GM19397 (cell line): Measurements from ENCODE around the gene RIOK3.
"Not testable (repeated sequence)": the region's sequence is repeated elsewhere in the genome, so short reads cannot be mapped to it uniquely, and the experiment has no call there.

Experiments
- ATAC-seq: cut with Tn5 transposase; IDR thresholded peaks from one replicate; pipeline ENCODE4 v1.9.1; 2021; ENCODE audit warnings: mild to moderate bottlenecking, moderate library complexity; ENCODE audit not compliant: unreplicated experiment

The RIOK3 gene

DNA sequence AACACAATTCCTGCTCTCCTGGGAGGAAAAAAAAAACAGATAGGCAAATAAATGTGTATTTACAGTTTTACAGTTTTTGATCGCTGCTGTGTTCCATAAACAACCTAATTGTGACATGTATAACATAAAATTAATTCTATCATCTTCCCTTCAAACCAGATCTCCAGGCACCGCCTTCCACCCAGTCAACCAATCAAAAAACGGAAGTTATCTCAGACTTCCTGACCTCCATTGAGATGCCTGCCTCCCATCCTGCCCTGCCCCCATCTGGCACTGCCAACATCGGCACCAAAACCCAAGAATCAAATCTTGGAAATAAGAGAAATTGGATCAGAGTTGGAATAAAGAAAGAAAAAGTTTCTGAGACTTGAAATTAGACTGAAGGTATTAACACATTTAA, 3.1 kb upstream of the RIOK3 start:
- ATAC-seq, result no peak

GRCh38 chr18:23451011-23451410, 2.1 kb upstream of the RIOK3 start:
- ATAC-seq, result no peak

DNA sequence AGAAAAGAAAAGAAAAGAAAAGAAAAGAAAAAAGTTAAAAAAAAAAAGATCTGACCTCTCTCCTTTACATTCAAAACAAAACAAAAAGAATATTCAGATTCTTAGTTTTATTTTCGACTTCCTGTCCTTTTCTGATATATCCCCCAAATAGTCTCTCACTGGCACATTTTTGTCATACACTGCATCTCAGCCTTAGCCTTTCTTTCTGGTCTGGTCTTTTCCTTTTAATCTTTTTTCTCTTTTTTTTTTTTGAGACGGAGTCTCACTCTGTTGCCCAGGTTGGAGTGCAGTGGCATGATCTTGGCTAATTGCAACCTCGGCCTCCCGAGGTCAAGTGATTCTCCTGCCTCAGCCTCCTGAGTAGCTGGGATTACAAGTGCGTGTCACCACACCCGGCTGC, 1.6 kb upstream of the RIOK3 start:
- ATAC-seq, result no peak

GRCh38 chr18:23452347-23452727, 750 bp upstream of the RIOK3 start:
- no peak for ATAC-seq

GRCh38 chr18:23453680-23454058, 582 bp downstream of the RIOK3 start:
- no peak for ATAC-seq

DNA sequence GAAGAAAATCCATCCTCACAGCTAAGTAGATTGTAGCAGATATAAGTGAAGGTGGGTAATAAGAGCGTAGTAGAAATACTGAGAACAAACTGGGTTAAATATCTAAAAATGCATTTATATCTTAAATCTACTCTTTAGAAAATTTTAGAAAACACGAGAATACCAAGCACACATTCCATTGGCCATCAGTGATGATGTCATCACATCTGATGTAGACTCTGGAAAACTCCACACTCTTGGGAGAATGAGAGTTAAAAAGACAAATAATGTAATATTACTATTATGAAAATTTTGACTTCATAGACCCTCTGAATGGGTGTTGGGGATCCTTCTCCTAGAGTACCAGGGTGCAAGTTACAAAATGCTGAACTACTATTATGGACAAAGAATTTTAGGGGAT, 3.7 kb downstream of the RIOK3 start:
- no peak for ATAC-seq

DNA sequence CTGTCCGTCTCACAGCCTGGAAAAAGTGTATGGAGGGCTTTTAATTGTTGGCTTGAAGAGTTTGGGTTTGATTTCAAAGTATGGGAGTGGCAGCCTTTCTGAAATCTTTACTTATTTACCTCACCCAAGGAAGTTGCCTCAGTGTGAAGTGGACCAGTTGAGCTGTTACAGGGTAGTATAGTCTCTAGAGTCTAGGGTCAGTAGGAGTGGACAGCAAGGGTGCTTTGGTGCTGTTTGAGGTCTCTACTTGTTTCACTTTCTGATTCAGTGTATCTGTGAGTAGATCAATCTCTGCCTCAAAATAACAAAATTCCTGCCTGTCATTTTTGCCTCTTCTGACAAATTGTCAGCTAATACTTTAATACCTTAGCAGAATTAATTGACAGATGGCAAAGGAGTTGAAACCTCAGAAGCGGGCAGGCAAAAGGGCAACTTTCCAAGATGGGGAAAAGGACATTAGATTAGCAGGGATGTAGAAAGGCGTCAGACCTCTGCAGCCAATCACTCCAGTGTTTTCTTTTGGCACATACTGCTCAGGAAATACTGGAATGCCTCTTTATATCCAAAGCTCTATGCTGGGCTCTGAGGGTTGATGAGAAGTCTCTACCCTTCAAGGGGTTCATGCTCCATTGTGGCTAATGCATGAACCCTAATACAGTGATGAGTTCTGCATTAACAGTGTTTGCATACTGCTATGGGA, 5.9 kb downstream of the RIOK3 start:
- ATAC-seq, result no peak

GRCh38 chr18:23459530-23459921, 6.4 kb downstream of the RIOK3 start:
- no peak for ATAC-seq

DNA sequence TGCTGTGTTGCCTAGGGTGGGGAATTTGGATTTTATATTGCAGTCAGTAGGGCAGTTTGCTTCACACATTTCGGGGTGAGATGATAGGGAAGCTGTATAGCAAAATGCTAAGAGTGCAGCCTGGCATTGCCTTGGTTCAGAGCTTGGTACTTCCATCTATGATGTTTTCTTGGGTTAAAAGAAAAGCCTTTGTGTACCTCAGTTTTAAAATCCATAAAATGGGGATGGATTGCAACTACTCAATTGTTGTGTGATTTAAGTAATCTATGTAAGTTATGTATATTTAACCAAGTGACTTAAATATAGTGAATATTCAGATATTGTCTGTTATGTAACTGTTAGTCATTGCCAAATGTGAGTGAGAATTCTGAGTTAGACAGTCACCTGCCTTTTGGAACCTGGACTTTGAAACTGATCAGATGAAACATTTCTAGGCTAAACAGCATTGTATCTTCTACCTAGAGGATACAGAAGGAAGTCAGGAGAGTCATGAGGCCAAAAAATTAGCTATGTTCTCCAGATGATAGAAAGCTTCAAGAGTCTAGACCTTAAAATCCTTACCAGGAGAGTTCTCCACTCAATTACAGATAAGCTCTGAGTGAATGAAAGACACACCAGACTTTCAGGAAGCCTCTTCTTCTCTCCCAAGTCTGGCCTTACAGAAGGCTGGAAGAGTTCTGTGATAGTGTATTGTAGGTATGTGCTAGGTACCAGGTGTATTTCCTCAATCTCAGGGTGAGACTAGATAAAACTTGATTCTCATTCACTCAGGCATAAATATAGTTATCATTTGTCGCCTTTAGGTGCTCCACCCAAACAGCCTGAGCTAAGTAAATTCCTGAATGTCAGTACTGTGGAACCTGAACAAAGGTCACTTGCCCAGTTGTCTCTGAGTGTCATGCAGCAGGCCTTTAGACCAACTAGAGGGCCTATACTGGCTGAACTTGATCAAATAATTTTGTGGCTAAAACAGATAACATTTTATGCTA, 7.5 kb downstream of the RIOK3 start:
- no peak for ATAC-seq

- ATAC-seq, result no peak
Measured at GRCh38 chr18:23462876-23463275, 9.8 kb downstream of the RIOK3 start.

DNA sequence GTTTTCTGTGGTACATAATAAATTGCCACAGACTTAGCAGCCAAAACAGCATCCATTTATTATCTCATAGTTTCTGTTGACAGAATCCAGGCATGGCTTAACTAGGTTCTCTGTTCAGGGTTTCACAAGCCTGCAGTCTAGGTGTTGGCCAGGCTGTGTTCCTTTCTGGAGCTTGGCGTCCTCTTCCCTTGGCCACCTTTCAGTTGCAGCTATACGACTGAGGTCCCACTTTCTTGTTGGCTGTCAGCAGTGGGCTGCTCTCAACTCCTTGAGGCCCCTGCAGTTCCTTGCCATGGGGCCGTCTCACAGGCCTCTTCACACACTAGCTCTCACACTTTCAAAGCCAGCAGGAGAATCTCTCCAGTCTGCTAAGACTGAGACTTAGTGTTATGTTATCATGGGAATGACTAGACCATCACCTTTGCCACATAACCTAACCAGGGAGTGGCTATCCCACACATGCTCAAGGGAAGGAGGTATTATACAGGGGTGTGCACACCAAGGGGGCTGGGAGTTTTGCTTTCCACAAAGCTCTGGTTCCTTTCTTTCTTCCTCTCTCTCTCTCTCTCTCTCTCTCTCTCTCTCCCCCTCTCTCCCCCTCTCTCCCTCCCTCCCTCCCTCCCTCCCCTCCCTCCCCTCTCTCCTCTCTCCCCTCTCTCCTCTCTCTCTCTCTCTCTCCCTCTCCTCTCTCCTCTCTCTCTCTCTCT, 15.8 kb downstream of the RIOK3 start:
- ATAC-seq, result no peak

DNA sequence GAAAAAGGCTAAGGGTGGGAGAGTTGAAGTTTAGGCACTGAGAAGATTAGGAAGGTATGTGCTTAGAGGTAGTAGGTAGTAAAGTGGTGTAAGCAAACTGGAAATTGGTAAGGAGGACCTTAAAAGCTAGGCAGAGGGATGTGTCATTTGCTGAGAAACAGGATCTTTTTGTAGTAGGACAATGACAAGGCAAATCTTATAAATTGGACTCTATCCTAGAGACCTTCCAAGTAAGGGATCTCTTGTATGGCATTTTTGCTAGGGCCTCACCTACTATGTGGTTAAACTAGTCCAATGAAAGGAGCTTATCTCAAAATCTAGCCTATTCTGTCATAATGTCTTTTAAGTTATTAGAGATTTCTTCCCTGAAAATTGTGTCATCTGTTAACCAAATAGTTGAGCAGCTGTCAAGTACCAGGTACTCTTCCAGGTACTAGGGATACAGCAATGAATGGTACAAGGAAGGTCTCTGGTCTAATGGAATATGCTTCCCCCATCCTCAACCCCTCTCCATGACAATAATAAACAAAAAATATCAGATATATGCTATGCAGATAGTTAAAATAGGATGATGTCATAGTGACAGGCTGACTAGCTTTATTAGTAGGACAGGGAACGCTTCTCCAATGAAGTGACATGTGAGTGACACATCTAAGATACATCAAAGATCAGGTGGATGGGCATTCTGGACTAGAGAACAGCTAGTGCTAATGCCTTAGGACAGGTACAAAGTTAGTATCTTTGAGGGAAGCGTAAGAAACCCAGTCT, 17.7 kb downstream of the RIOK3 start:
- no peak for ATAC-seq

DNA sequence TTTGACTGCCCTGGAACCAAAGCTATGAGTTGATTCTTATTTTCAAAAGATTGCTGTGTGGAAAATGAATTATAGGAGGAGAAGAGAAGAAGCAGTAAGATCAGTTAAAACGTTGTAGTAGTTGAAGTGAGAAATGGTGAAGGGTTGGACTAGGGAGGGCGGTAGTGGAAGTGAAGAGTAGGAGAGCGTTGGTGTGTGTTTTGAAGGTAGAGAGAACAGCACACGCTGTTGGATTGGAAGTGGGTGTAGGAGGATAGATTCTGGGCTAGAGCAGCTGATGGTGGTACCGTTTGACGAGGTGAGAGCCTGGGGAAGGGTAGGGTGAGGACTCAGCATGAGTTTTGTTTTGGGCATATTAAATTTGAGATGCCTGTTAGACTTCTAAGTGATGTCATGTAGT, 18.4 kb downstream of the RIOK3 start:
- no peak for ATAC-seq

DNA sequence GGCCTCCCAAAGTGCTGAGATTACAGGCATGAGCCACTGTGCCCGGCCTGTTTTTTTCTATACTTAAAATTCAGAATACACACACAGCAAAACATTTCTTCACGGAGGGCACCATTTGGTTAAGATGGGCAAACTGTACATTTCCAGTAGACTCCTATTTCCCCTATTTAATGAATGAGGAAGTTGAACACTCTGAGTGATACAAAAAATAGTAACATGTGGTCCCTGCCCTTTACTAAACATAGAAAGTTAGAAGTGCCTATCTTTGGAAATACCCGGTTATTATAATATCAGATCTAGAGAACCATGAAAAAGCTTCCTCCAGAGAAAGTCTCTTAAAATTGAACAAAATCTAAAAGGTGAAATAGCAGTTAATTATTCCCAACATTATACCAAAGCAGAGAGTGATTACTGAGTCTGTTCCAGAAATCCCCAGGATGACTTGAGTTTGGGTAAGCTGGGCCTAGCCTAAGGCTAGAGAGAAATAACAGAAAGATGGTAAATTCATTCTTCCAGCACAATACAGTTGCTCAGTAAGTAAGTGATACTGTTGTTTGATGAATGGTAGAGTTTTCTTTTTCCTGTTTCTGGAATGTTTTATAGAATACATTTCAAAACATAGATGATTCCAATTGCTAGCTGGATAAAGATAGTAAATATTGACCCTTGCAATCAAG, 26.9 kb downstream of the RIOK3 start:
- no peak for ATAC-seq

DNA sequence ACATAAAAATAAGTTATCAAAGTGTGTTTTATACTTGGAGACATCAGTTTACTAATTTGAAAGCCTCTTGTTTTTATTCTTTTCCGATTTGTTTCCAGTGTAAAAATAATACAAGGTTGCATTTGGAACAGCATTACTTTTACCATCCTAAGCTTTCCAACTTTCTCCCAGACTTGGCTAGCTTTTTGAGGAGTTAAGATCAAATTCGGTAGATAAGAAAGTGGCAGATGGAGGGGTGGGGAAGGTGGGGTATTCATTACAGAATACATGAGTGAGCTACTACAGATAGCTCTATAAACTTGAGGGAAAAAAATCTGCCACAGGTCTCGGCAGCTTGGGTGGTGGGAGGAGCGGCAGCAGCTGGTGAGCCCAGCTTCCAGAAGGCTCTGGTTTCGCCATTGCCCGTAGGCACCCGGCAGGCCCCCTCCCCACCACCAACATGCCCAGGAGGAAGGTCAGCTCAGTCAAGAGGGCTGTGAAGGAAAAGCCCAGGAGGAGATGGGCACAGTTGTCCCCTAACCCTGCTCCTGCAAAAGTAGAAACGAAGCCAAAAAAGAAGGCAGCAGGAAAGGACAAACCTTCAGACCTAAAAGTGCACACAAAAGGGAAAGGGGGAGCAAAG, 31.6 kb downstream of the RIOK3 start:
- no peak for ATAC-seq

GRCh38 chr18:23485386-23485785, 32.3 kb downstream of the RIOK3 start:
- ATAC-seq, result no peak

DNA sequence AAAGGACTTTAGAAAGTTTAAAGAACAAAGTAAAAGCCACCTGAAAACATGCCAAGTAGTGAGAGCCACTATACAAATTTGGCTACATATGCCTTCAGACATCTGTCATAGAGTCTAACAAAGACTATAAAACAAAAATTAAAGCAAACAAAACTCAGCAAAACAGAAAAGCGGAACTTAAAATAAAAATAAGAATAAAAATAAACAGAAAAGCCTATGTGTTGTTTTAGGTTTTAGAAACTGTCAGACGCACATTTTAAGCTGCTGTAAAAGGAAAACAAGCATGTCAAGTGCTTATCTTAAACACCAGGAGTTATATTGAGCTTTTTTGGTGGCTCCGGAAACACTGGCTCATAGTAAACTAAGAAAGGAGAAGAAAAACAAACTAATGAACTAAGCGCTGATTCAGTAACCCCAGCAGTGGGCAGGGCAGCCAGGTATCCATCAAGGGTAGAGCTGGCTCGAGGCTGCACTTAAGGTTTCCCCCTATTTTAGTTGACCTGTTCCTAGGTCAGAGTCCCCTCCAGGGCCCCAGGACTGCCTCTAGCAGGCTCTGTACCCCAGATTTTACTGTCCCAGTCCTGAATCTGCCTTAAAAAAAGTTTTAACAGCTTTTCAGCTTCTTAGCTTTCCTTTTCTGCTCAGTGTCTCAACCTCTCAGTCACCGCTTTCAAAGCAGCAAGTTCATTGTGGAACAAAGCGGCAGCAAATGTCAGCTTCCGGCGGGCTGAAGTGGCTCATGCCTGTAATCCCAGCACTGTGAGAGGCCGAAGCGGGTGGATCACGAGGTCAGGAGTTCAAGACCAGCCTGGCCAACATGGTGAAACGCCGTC, 34.9 kb downstream of the RIOK3 start:
- ATAC-seq, result no peak

DNA sequence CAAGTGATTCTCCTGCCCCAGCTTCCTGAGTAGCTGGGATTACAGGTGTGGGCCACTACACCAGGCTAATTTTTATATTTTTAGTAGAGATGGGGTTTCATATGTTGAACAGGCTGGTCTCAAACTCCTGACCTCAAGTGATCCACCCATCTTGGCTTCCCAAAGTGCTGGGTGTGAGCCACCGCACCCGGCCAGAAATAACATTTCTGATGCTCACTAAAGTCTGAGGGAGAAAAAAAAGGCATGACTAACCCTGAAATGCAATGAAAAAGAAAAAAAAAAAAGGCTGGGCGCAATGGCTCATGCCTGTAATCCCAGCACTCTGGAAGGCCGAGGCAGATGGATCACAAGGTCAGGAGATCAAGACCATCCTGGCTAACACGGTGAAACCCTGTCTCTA, 36.5 kb downstream of the RIOK3 start:
- not testable (repeated sequence) for ATAC-seq

DNA sequence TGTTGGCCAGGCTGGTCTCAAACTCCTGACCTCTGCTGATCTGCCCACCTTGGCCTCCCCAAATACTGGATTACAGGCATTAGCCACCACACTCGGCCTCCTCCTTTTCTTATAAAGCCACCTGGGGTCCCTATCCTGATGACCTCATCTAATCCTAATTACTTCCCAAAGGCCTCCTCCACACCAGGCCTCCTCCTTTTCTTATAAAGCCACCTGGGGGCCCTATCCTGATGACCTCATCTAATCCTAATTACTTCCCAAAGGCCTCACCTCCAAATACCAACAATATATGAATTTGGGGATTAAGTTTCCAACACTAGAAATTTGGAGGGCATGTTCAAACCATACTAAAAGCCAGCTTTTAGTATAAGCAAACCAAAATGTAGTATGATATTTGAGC, 40.6 kb downstream of the RIOK3 start:
- ATAC-seq, result no peak
